ENCODE results near the gene PTPRQ.

The PTPRQ gene

GRCh38 chr12:80422550-80422949, 21.5 kb upstream of the PTPRQ start:
- H3K4me3 ChIP-seq (ENCODE audit: low read depth, low read length) = no peak overlapping the region
- no peak for TF ChIP-seq MAX (IDR thresholded peaks at IDR 0.05; ENCODE audit: low read depth, low read length)
- TF ChIP-seq CTCF (IDR thresholded peaks at IDR 0.05; ENCODE audit: low read depth, low read length) = no peak
- no peak for TF ChIP-seq POLR2A (IDR thresholded peaks at IDR 0.05; ENCODE audit: extremely low read depth, insufficient read length)
- no peak for TF ChIP-seq MYC (IDR thresholded peaks at IDR 0.05; ENCODE audit: low read depth, low read length)
- DNase-seq (ENCODE audit: low read depth) = no peak

GRCh38 chr12:80432061-80432460, 12.0 kb upstream of the PTPRQ start:
- no peak overlapping the region for H3K4me3 ChIP-seq (ENCODE audit: low read depth, low read length)
- TF ChIP-seq POLR2A (IDR thresholded peaks at IDR 0.05; ENCODE audit: extremely low read depth, insufficient read length) (no peak), MYC (IDR thresholded peaks at IDR 0.05; ENCODE audit: low read depth, low read length) (no peak), CTCF (IDR thresholded peaks at IDR 0.05; ENCODE audit: low read depth, low read length) (no peak), MAX (IDR thresholded peaks at IDR 0.05; ENCODE audit: low read depth, low read length) (no peak)
- DNase-seq (ENCODE audit: low read depth) = no peak

GRCh38 chr12:80441921-80442320, 2.1 kb upstream of the PTPRQ start:
- no peak for DNase-seq (ENCODE audit: low read depth)

GRCh38 chr12:80442426-80443222, 1.4 kb upstream of the PTPRQ start:
- no peak for DNase-seq (ENCODE audit: low read depth)
- TF ChIP-seq MAX (IDR thresholded peaks at IDR 0.05; ENCODE audit: low read depth, low read length) = no peak
- TF ChIP-seq MYC (IDR thresholded peaks at IDR 0.05; ENCODE audit: low read depth, low read length) = no peak
- no peak for TF ChIP-seq POLR2A (IDR thresholded peaks at IDR 0.05; ENCODE audit: extremely low read depth, insufficient read length)
- TF ChIP-seq CTCF (IDR thresholded peaks at IDR 0.05; ENCODE audit: low read depth, low read length) = no peak
- H3K4me3 ChIP-seq (ENCODE audit: low read depth, low read length) = no peak overlapping the region

More at GRCh38 chr12:80441921-80442320, 2.1 kb upstream of the PTPRQ start:
- no peak overlapping the region for H3K4me3 ChIP-seq (ENCODE audit: low read depth, low read length)
- TF ChIP-seq POLR2A (IDR thresholded peaks at IDR 0.05; ENCODE audit: extremely low read depth, insufficient read length) (no peak), MYC (IDR thresholded peaks at IDR 0.05; ENCODE audit: low read depth, low read length) (no peak), MAX (IDR thresholded peaks at IDR 0.05; ENCODE audit: low read depth, low read length) (no peak), CTCF (IDR thresholded peaks at IDR 0.05; ENCODE audit: low read depth, low read length) (no peak)

GRCh38 chr12:80445083-80445793, 1.2 kb downstream of the PTPRQ start:
- no peak for DNase-seq (ENCODE audit: low read depth)
- TF ChIP-seq MAX (IDR thresholded peaks at IDR 0.05; ENCODE audit: low read depth, low read length) (no peak), POLR2A (IDR thresholded peaks at IDR 0.05; ENCODE audit: extremely low read depth, insufficient read length) (no peak), CTCF (IDR thresholded peaks at IDR 0.05; ENCODE audit: low read depth, low read length) (no peak), MYC (IDR thresholded peaks at IDR 0.05; ENCODE audit: low read depth, low read length) (no peak)
- no peak overlapping the region for H3K4me3 ChIP-seq (ENCODE audit: low read depth, low read length)
